Adipose tissue (tissue), 3 donors: ENCODE results near the gene WDR83. TPM values are rescaled to one million over a fixed set of nuclear protein-coding genes. Genes with fewer than 3 reads are reported as not detected.
"Not testable (repeated sequence)": the region's sequence is repeated elsewhere in the genome, so short reads cannot be mapped to it uniquely, and the experiment has no call there.

ENCODE experiments used
- H3K27ac ChIP-seq: one replicate; pipeline ENCODE4 v1.5.1; 2013; ENCODE audit warnings: low read depth, low read length
- WGBS, 3 donors: extraction: QIAGEN DNeasy Blood & Tissue Kit; methylation state at CpG; one replicate each; pipeline ENCODE4 v1.1.7; 2013; 5-methylcytosine and 5-hydroxymethylcytosine counted together
- polyA plus RNA-seq, 3 donors: library from polyadenylated mRNA; stranded (reverse); fragments of 200-250 nt; gene quantifications; one replicate each; pipeline ENCODE4 v1.2.3, GENCODE V29; 2013
- donor health status: healthy with polysubstance abuse.
- donor health status: Bipolar disorder and iron deficiency.
- donor health status: healthy.

WDR83 gene
- polyA plus RNA-seq, 3 donors: 11.0 to 16.3 (median 11.8) TPM

- H3K27ac ChIP-seq: no peak overlapping the region
- WGBS, 3 donors: 88 to 92% (median 91%) methylated on average over 32 to 33 of the region's 33 CpGs
These were observed 35.1 kb downstream of the WDR83 start for GRCh38 chr19:12701596-12702282.

GRCh38 chr19:12703046-12703445 is 36.4 kb downstream of the WDR83 start:
- H3K27ac ChIP-seq: no peak overlapping the region
- WGBS, 3 donors: 72 to 76% (median 74%) methylated on average over 9 of the region's 9 CpGs

DNA sequence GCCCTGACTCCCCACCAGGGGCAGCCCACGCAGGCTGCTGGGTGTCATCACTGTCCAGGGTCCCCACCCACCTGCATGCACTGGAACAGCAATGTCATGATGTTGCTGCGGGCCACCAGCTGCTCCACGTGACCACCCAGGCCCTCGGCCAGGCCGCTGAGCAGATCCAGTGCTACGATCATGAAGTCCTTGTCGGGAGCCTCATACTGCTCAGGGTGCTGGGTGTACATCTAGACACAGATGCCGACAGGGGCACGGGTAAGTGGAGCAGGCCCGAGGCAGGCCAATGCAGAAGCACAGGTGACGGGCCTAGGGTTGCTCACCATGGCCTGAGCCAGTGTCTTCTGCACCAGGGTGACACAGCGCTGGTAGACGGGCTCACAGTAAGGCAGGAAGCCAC is 38.6 kb downstream of the WDR83 start:
- WGBS, 3 donors: 93 to 94% (median 93%) methylated on average over 13 of the region's 13 CpGs
- H3K27ac ChIP-seq: no peak overlapping the region

DNA sequence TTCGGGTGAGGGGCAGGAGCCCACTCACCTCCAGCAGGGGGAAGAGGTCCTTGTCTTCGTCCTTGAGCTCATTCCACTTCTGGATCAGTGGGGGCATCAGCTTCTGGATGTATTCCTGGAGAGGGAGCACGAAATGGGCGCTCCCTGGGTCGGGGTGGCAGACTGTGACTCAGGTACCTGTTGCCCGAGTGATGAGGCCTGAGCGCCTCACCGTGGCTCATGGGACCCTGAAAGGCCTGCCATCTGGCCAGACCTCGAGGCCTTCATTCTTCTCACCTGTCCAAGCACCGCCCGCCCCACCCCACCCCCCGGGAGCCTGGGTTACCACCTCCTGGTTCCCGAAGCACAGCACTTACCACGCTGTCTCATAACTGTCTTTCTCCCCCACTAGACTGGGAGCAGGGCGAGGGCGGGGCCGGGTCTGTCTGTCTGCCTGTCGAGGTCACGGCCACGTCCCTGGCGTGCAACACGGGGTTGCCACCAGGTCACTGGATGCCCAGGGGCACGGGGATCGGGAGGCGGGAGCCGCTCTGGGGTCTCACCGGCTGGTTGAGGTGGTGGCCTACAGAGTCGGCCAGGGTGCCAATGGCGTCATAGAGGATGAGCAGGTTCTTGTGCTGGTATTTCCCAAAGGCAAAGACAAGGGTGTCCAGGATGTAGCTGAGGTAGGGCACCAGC is 39.2 kb downstream of the WDR83 start:
- WGBS, 3 donors: 91 to 94% (median 94%) methylated on average over 28 to 29 of the region's 29 CpGs

DNA sequence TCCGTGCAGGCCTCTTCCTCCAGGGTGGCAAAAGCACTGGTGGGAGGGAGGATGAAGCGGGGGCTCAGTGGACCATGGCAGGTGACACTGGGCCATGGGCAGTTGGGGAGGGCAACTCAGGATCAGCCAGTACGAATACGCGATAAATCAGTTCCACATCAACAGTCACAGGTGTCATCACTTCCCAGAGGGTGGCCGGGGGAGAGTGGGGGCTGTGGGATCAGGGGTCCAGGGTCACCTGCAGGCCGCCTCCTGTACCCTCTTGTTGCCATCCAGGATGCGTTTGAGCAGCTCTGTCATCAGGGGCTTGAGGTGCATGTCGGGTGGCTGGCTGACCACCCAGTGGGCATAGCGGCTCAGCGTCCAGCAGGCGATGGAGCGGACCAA is 39.7 kb downstream of the WDR83 start:
- no peak overlapping the region for H3K27ac ChIP-seq
- WGBS, 3 donors: 94 to 96% (median 95%) methylated on average over 13 of the region's 13 CpGs

More for the DNA sequence above, 39.2 kb downstream of the WDR83 start:
- H3K27ac ChIP-seq: no peak overlapping the region

DNA sequence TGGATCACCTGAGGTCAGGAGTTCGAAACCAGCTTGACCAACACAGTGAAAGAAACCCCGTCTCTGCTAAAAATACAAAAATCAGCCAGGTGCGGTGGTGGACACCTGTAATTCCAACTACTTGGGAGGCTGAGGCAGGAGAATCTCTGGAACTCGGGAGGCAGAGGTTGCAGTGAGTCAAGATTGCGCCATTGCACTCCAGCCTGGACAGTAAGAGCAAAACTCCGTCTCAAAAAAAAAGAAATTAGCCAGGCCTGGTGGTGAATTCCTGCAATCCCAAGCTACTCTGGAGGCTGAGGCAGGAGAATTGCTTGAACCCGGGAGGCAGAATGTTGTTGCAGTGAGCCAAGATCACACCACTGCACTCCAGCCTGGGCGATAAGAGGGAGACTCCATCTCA is 42.0 kb downstream of the WDR83 start:
- WGBS, 3 donors: 93 to 98% (median 95%) methylated on average over 8 of the region's 8 CpGs
- no peak overlapping the region for H3K27ac ChIP-seq

DNA sequence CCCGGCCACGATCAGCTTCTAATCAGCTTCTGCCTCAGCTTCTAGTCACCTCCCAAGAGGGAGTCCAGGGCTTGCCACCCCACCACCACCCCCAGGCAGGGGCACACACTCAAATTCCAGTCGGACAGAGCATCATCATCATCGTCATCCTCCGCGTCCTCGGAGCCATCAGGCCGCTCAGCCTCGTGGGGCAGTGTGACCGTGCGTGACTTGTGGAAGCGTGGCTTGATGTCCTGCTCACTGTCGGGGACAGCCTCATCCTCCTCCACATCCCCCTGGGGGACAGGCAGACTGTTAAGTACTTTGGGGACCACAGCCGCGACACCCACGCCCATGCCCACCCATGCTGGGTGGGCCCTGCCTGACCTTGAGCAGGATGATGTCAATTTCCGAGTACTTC is 44.6 kb downstream of the WDR83 start:
- WGBS, 3 donors: 90 to 94% (median 93%) methylated on average over 17 of the region's 17 CpGs
- H3K27ac ChIP-seq: no peak overlapping the region

- H3K27ac ChIP-seq: not testable (repeated sequence)
- 43 to 51% (median 47%) methylated on average over 10 to 11 of the region's 14 CpGs for WGBS, 3 donors
These were observed 45.5 kb downstream of the WDR83 start for GRCh38 chr19:12712077-12712476.

- not testable (repeated sequence) for H3K27ac ChIP-seq
- WGBS, 3 donors: 89 to 96% (median 93%) methylated on average over 9 of the region's 9 CpGs
These were observed 46.7 kb downstream of the WDR83 start for GRCh38 chr19:12713304-12713703.

DNA sequence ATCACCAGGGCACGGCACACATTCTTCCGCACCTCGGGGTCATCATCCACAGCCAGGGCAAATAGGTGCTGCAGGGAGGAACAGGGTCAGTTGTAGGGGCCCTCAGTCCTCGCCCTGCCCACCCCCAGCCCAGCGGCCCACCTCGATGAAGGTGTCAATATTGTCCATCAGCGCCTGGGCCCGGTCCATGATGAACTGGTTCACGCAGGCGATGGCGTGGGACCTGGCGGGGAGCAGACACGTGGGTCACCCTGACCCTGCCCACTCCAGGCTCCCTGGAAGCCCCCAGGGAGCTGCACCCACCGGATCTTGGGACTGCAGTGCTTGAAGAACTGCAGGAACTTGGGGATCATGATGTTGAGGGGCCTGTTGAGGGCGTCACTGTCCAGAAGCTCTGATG is 48.5 kb downstream of the WDR83 start:
- H3K27ac ChIP-seq: no peak overlapping the region
- WGBS, 3 donors: 93 to 94% (median 93%) methylated on average over 15 of the region's 15 CpGs

DNA sequence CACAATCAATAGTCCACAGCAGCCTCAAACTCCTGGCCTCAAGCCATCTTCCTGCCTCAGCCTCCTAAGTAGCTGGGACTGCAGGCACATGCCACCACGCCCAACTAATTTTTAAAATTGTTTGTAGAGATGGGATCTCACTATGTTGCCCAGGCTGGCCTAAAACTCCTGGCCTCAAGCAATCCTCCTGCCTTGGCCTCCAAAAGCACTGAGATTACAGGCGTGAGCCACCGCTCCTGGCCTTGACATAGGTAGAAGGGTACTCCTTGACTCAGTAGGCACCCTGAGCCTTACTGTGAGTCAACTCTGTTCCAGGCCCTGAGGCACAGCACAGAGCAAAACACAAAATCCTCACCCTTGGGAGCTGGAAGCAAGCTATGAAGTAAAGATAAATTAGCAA is 49.3 kb downstream of the WDR83 start:
- 88 to 95% (median 94%) methylated on average over 3 of the region's 3 CpGs for WGBS, 3 donors
- H3K27ac ChIP-seq: no peak overlapping the region

GRCh38 chr19:12720296-12720695 is 53.7 kb downstream of the WDR83 start:
- 76 to 87% (median 80%) methylated on average over 10 of the region's 10 CpGs for WGBS, 3 donors
- H3K27ac ChIP-seq: no peak overlapping the region

- H3K27ac ChIP-seq: no peak overlapping the region
- WGBS, 3 donors: 7 to 10% (median 8%) methylated on average over 51 to 59 of the region's 59 CpGs
These were observed 54.4 kb downstream of the WDR83 start for GRCh38 chr19:12720851-12721655.

DNA sequence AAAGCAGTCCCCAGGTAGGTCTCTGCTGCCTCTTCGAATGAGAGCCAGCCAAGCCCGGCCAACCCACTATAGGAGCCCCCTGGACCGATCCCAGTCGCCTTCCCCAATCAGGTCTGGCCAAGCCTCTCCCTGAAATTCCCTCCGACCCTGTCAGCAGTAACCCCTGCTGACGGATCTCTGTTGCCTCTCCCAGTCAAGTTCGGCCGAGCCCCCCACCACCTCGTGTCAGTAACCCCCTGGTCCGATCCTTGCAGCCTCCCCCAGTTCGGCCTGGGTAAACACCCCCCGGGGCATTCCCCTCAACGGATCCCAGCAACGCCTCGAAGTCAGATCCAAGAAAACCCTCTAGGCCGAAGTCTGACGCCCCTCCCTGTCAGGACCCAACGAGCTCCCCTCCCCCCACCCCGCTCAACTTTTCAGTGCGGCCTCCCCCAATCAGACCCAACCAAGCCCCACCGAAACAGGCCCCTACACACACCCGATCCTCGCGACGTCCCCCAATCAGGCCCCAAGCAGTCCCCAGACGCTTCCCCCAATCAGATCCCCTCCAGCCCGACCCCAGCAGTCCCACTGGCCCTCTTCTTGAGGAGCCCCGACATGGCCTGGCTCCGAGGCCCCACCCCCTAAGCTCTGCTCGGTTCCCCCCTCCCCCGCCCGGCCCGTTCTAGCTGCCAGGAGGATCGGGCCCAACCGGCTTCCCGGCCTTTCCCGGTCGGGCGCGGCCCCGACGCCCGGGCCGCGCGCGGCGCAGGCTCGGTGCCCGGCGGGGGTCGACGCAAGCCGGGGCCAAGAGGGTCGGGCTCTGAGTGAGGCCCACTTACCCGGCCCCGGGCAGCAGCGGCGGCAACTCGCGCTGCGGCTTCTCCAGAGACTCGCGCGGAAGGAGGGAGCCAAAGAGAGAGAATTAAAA is 55.3 kb downstream of the WDR83 start:
- no peak overlapping the region for H3K27ac ChIP-seq
- WGBS, 3 donors: 0 to 1% (median 1%) methylated on average over 56 to 65 of the region's 65 CpGs

DNA sequence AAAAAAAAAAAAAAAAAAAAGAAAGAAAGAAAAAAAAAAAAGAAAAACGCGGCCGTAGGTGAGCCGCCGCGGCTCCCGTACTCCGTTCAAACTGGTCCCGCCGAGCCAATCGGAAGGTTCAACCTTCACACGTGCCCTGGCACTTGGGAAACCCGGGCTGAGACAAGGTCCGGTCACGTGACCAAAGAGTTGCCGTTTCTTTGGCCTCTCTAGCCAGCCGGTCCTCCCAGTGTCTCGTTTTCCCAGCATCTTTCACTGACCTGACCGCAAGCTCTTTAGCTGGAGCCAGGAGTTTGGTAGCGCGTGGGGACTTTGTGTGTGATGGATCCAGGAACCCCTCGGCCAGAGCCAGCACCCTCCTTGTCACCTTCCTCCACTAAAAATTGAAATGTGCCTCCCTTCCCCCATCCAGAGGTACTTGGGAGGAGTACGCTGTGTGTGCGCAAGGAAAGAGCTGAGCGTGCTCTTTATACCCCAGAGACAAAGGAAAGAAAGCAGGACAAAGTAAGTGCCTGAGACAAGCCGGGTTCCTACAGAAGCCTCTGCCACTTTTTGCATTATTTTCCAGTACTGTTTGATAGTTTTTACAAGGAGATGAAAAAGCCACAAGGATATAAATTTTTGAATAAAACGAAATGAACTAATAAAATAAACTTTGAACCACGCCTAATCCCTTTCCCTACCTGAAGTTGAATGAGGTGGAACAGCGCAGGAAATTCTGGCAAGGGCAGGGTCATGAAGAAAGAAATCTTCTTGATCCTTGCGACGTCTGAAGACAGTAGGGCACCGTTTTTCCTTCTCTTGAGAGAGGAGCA is 56.2 kb downstream of the WDR83 start:
- 1% methylated on average over 28 to 32 of the region's 32 CpGs for WGBS, 3 donors
- peak overlapping the region; percentile 34 for H3K27ac ChIP-seq

- peak overlapping the region; percentile 34 for H3K27ac ChIP-seq
- 0 to 2% (median 0%) methylated on average over 7 of the region's 7 CpGs for WGBS, 3 donors
These were observed 56.7 kb downstream of the WDR83 start for GRCh38 chr19:12723381-12723640.

- H3K27ac ChIP-seq: peak within 1 kb of the TSS; percentile 34
- WGBS, 3 donors: 3 to 4% (median 4%) methylated on average over 28 of the region's 28 CpGs
These were observed 57.2 kb downstream of the WDR83 start, which contains the start of gene TNPO2 for GRCh38 chr19:12723641-12724426. TNPO2 (minus strand) TSS chr19:12723932; CDS start chr19:12720977, 2,955 bp downstream.
